ENCODE measurements around the gene ITGB4.

ITGB4 gene

GRCh38 chr17:75803883-75804282, 82.6 kb downstream of the ITGB4 start:
- DNase-seq: no peak

- DNase-seq: no peak
These were observed 85.7 kb downstream of the ITGB4 start for GRCh38 chr17:75806822-75807500.

All from COR-L47 (cell line).